Parathyroid adenoma (tissue), 2 donors: ENCODE data around the gene IREB2.
A peak's percentile ranks its signal among the peaks of the same experiment; 100 is the strongest.

ENCODE experiments used
- H2AFZ ChIP-seq: fragments of 300-600 bp; sonication (generic); one replicate; pipeline ENCODE4 v1.7.0; 2017; ENCODE audit warnings: antibody characterized with exemption, mild to moderate bottlenecking
- H3K27ac ChIP-seq: fragments of 300-600 bp; sonication (generic); one replicate; pipeline ENCODE4 v1.7.0; 2017
- H3K27me3 ChIP-seq: fragments of 300-600 bp; sonication (generic); one replicate; pipeline ENCODE4 v1.7.0; 2017; ENCODE audit warnings: low read length; ENCODE audit not compliant: control insufficient read depth, insufficient read depth
- H3K36me3 ChIP-seq: fragments of 300-600 bp; sonication (generic); one replicate; pipeline ENCODE4 v1.7.0; 2017; ENCODE audit warnings: low read length; ENCODE audit not compliant: control insufficient read depth, insufficient read depth
- H3K4me1 ChIP-seq: fragments of 300-600 bp; sonication (generic); one replicate; pipeline ENCODE4 v1.7.0; 2017; ENCODE audit warnings: control low read depth
- H3K4me2 ChIP-seq: fragments of 300-600 bp; sonication (generic); one replicate; pipeline ENCODE4 v1.7.0; 2017; ENCODE audit warnings: low read length
- H3K4me3 ChIP-seq: fragments of 300-600 bp; sonication (generic); one replicate; pipeline ENCODE4 v1.7.0; 2017; ENCODE audit warnings: low read depth, low read length
- H3K79me2 ChIP-seq: fragments of 300-600 bp; sonication (generic); one replicate; pipeline ENCODE4 v1.7.0; 2017; ENCODE audit warnings: control low read depth
- H3K9ac ChIP-seq: fragments of 300-600 bp; sonication (generic); one replicate; pipeline ENCODE4 v1.7.0; 2017; ENCODE audit warnings: mild to moderate bottlenecking
- H3K9me3 ChIP-seq: fragments of 300-600 bp; sonication (generic); one replicate; pipeline ENCODE4 v1.7.0; 2017; ENCODE audit warnings: low read length; ENCODE audit not compliant: control insufficient read depth
- CTCF ChIP-seq: fragments of 300-600 bp; sonication (generic); IDR thresholded peaks from one replicate; pipeline ENCODE4 v1.7.0; 2017; ENCODE audit warnings: antibody characterized with exemption, mild to moderate bottlenecking
- donor health status: primary hyperparathyroidism.

Gene IREB2

GRCh38 chr15:78437107-78437761, 782 bp upstream of the IREB2 start:
- Histone ChIP-seq H3K4me1 (no peaks in the 10 kb centered on the region), H3K9ac (no peak overlapping the region), H3K79me2 (peaks cover 2% of the 10 kb centered on the region), H3K27me3 (no peaks in the 10 kb centered on the region), H3K9me3 (no peaks in the 10 kb centered on the region), H3K27ac (peak overlapping the region; percentile 88), H3K4me2 (peak overlapping the region; percentile 73), H3K4me3 (peak overlapping the region; percentile 93), H3K36me3 (no peaks in the 10 kb centered on the region), H2AFZ (peak overlapping the region; percentile 98)
- no peak for TF ChIP-seq CTCF

GRCh38 chr15:78438619-78439285, 736 bp downstream of the IREB2 start:
- no peak for TF ChIP-seq CTCF
- H3K36me3 ChIP-seq, result no peaks in the 10 kb centered on the region
- H3K9ac ChIP-seq, result peak overlapping the region; percentile 96
- H3K27ac ChIP-seq, result peak overlapping the region; percentile 88
- H3K9me3 ChIP-seq, result no peaks in the 10 kb centered on the region
- H3K79me2 ChIP-seq, result peaks cover 2% of the 10 kb centered on the region
- H3K4me3 ChIP-seq, result peak overlapping the region; percentile 93
- no peaks in the 10 kb centered on the region for H3K27me3 ChIP-seq
- peak overlapping the region; percentile 80 for H3K4me2 ChIP-seq
- H3K4me1 ChIP-seq, result no peaks in the 10 kb centered on the region
- peak overlapping the region; percentile 98 for H2AFZ ChIP-seq

GRCh38 chr15:78440375-78441373, 2.7 kb downstream of the IREB2 start:
- H3K4me1 ChIP-seq, result no peaks in the 10 kb centered on the region
- peaks cover 2% of the 10 kb centered on the region for H3K79me2 ChIP-seq

GRCh38 chr15:78444255-78444654, 6.2 kb downstream of the IREB2 start:
- no peak overlapping the region for H3K9ac ChIP-seq
- H3K4me2 ChIP-seq, result no peak overlapping the region
- no peak overlapping the region for H2AFZ ChIP-seq
- no peaks in the 10 kb centered on the region for H3K4me1 ChIP-seq
- peaks cover 17% of the 10 kb centered on the region for H3K79me2 ChIP-seq
- no peaks in the 10 kb centered on the region for H3K27me3 ChIP-seq
- H3K36me3 ChIP-seq, result no peaks in the 10 kb centered on the region
- TF ChIP-seq CTCF, result no peak
- no peak overlapping the region for H3K27ac ChIP-seq
- H3K9me3 ChIP-seq, result no peaks in the 10 kb centered on the region
- H3K4me3 ChIP-seq, result no peak overlapping the region

More at GRCh38 chr15:78440375-78441373, 2.7 kb downstream of the IREB2 start:
- TF ChIP-seq CTCF, result no peak
- Histone ChIP-seq H3K27ac (no peak overlapping the region), H3K9me3 (no peaks in the 10 kb centered on the region), H3K27me3 (no peaks in the 10 kb centered on the region), H3K9ac (no peak overlapping the region), H3K4me2 (no peak overlapping the region), H2AFZ (no peak overlapping the region), H3K36me3 (no peaks in the 10 kb centered on the region), H3K4me3 (no peak overlapping the region)
